Measurements from ENCODE around the gene CAMK2A.
"Not testable (repeated sequence)": the region's sequence is repeated elsewhere in the genome, so short reads cannot be mapped to it uniquely, and the experiment has no call there.

DNA sequence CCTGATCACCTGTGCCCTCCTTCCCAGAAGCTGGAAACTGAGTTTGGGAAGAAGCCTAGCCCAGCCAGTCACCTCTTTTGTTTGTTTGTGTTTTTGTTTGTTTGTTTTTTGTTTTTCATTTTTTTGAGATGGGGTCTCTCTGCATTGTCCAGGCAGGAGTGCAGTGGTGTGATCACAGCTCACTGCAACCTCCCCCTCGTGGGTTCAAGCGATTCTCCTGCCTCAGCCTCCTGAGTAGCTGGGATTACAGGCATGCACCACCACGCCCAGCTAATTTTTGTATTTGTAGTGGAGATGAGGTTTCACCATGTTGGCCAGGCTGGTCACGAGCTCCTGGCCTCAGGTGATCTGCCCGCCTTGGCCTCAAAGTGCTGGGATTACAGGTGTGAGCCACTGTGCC is 55.9 kb downstream of the CAMK2A start:
- not testable (repeated sequence) for TF ChIP-seq RAD21 (conservative IDR thresholded peaks at IDR 0.05 in 1 of 2, IDR thresholded peaks at IDR 0.05 in 1 of 2); NPAS2 (CRISPR knock-in tag; IDR thresholded peaks at IDR 0.05; ENCODE audit: borderline replicate concordance); EP300 (IDR thresholded peaks at IDR 0.05)
- TF ChIP-seq, protein P1, sequence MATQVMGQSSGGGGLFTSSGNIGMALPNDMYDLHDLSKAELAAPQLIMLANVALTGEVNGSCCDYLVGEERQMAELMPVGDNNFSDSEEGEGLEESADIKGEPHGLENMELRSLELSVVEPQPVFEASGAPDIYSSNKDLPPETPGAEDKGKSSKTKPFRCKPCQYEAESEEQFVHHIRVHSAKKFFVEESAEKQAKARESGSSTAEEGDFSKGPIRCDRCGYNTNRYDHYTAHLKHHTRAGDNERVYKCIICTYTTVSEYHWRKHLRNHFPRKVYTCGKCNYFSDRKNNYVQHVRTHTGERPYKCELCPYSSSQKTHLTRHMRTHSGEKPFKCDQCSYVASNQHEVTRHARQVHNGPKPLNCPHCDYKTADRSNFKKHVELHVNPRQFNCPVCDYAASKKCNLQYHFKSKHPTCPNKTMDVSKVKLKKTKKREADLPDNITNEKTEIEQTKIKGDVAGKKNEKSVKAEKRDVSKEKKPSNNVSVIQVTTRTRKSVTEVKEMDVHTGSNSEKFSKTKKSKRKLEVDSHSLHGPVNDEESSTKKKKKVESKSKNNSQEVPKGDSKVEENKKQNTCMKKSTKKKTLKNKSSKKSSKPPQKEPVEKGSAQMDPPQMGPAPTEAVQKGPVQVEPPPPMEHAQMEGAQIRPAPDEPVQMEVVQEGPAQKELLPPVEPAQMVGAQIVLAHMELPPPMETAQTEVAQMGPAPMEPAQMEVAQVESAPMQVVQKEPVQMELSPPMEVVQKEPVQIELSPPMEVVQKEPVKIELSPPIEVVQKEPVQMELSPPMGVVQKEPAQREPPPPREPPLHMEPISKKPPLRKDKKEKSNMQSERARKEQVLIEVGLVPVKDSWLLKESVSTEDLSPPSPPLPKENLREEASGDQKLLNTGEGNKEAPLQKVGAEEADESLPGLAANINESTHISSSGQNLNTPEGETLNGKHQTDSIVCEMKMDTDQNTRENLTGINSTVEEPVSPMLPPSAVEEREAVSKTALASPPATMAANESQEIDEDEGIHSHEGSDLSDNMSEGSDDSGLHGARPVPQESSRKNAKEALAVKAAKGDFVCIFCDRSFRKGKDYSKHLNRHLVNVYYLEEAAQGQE (IDR thresholded peaks at IDR 0.05) = not testable (repeated sequence)

All from A549 (cell line).